Trophoblast cell (in vitro differentiated cells and primary cell): ENCODE measurements around the gene POLRMT.

Experiments used
- DNase-seq, 2 donors: peaks; one replicate each; pipeline ENCODE4 v3.0.0-alpha.2; 2016
- H2AFZ ChIP-seq: 2 replicates; pipeline ENCODE4 v1.6.1; 2013; ENCODE audit warnings: low read length, moderate library complexity, mild to moderate bottlenecking; ENCODE audit not compliant: insufficient read depth, poor library complexity
- H2AK5ac ChIP-seq: 2 replicates; pipeline ENCODE4 v1.6.1; 2013; ENCODE audit warnings: mild to moderate bottlenecking, low read length
- H2BK120ac ChIP-seq: 2 replicates; pipeline ENCODE4 v1.6.1; 2013; ENCODE audit warnings: low read length, mild to moderate bottlenecking, moderate library complexity; ENCODE audit not compliant: insufficient read depth, poor library complexity
- H2BK12ac ChIP-seq: 2 replicates; pipeline ENCODE4 v1.6.1; 2013; ENCODE audit warnings: mild to moderate bottlenecking, low read length, moderate library complexity
- H2BK5ac ChIP-seq: 2 replicates; pipeline ENCODE4 v1.6.1; 2013; ENCODE audit warnings: low read length, low read depth, moderate library complexity, mild to moderate bottlenecking; ENCODE audit not compliant: poor library complexity
- H3K14ac ChIP-seq: 2 replicates; pipeline ENCODE4 v1.6.1; 2013; ENCODE audit warnings: mild to moderate bottlenecking, low read length
- H3K18ac ChIP-seq: 2 replicates; pipeline ENCODE4 v1.6.1; 2013; ENCODE audit warnings: mild to moderate bottlenecking, low read length
- H3K23ac ChIP-seq: 2 replicates; pipeline ENCODE4 v1.6.1; 2013; ENCODE audit warnings: low read length
- H3K27ac ChIP-seq: 2 replicates; pipeline ENCODE4 v1.5.1; 2013; ENCODE audit warnings: low read depth, mild to moderate bottlenecking, inconsistent platforms, low read length, moderate library complexity
- H3K27me3 ChIP-seq: 2 replicates; pipeline ENCODE4 v1.6.1; 2013; ENCODE audit warnings: inconsistent platforms, mild to moderate bottlenecking, low read length, moderate library complexity; ENCODE audit not compliant: insufficient read depth
- H3K36me3 ChIP-seq, 2 experiments: 1 replicate in 1 of 2; 2 replicates in 1 of 2; pipeline ENCODE4 v1.6.1; 2013; ENCODE audit warnings: low read length in 2 of 2, mild to moderate bottlenecking in 2 of 2, moderate library complexity in 1 of 2; ENCODE audit not compliant: insufficient read depth in 2 of 2, control insufficient read depth in 1 of 2
- H3K4ac ChIP-seq: 2 replicates; pipeline ENCODE4 v1.6.1; 2013; ENCODE audit warnings: low read depth, mild to moderate bottlenecking, low read length, moderate library complexity
- H3K4me1 ChIP-seq, 2 experiments: 1 replicate in 1 of 2; 2 replicates in 1 of 2; pipeline ENCODE4 v1.6.1; 2013; ENCODE audit warnings: low read length in 2 of 2, mild to moderate bottlenecking in 2 of 2, moderate library complexity in 1 of 2; ENCODE audit not compliant: insufficient read depth in 2 of 2, control insufficient read depth in 1 of 2
- H3K4me2 ChIP-seq: 2 replicates; pipeline ENCODE4 v1.6.1; 2013; ENCODE audit warnings: inconsistent platforms, mild to moderate bottlenecking, low read length, moderate library complexity
- H3K4me3 ChIP-seq: 2 replicates; pipeline ENCODE4 v1.5.1; 2013; ENCODE audit warnings: mild to moderate bottlenecking, low read depth, low read length, inconsistent platforms
- H3K79me1 ChIP-seq: one replicate; pipeline ENCODE4 v1.6.1; 2013; ENCODE audit warnings: low read length
- H3K79me2 ChIP-seq: 2 replicates; pipeline ENCODE4 v1.6.1; 2013; ENCODE audit warnings: low read length, mild to moderate bottlenecking; ENCODE audit not compliant: control insufficient read depth, insufficient read depth, poor library complexity
- H3K9ac ChIP-seq: 2 replicates; pipeline ENCODE4 v1.6.1; 2013; ENCODE audit warnings: mild to moderate bottlenecking, low read length
- H3K9me3 ChIP-seq: 2 replicates; pipeline ENCODE4 v1.6.1; 2013; ENCODE audit warnings: low read depth, mild to moderate bottlenecking, control low read depth, inconsistent platforms, low read length; ENCODE audit not compliant: insufficient read depth
- H4K12ac ChIP-seq: 2 replicates; pipeline ENCODE4 v1.6.1; 2013; ENCODE audit warnings: low read depth, mild to moderate bottlenecking, low read length, moderate library complexity
- H4K8ac ChIP-seq: 2 replicates; pipeline ENCODE4 v1.6.1; 2013; ENCODE audit warnings: low read depth, mild to moderate bottlenecking, low read length, moderate library complexity
- H4K91ac ChIP-seq: one replicate; pipeline ENCODE4 v1.6.1; 2013; ENCODE audit warnings: low read depth, mild to moderate bottlenecking, low read length, moderate library complexity
- WGBS: extraction: QIAGEN DNeasy Blood & Tissue Kit; methylation state at CpG from one replicate; pipeline ENCODE4 v1.1.7; 2013; ENCODE audit warnings: missing lambda C conversion rate; ENCODE audit not compliant: insufficient read length, insufficient coverage; ENCODE audit errors: extremely low coverage; 5-methylcytosine and 5-hydroxymethylcytosine counted together

The POLRMT gene

GRCh38 chr19:618247-618619 is 15.1 kb downstream of the POLRMT start:
- Histone ChIP-seq H3K4me1 (no peaks in the 10 kb centered on the region), H3K4me3 (no peak overlapping the region), H3K79me1 (no peaks in the 10 kb centered on the region), H3K4me2 (no peak overlapping the region), H2BK12ac (no peak overlapping the region), H4K8ac (no peak overlapping the region), H3K14ac (no peak overlapping the region), H3K9ac (no peak overlapping the region), H3K36me3 (peaks cover 66 to 71% of the 10 kb centered on the region in 2 experiments), H4K91ac (no peak overlapping the region), H3K9me3 (peaks cover 4% of the 10 kb centered on the region), H4K12ac (no peak overlapping the region), H3K27me3 (no peaks in the 10 kb centered on the region), H2BK120ac (no peak overlapping the region), H3K79me2 (no peaks in the 10 kb centered on the region), H3K18ac (no peak overlapping the region), H2AFZ (no peak overlapping the region), H3K4ac (no peak overlapping the region), H3K23ac (no peak overlapping the region), H2BK5ac (no peak overlapping the region), H3K27ac (no peak overlapping the region), H2AK5ac (no peak overlapping the region)
- no peak for DNase-seq
- no CpG with 5 or more reads among the region's 19 CpGs for WGBS

GRCh38 chr19:617551-618246 is 15.6 kb downstream of the POLRMT start:
- WGBS, result no CpG with 5 or more reads among the region's 29 CpGs
- Histone ChIP-seq H3K27ac (no peak overlapping the region), H3K4me1 (no peaks in the 10 kb centered on the region), H3K9ac (no peak overlapping the region), H2BK120ac (no peak overlapping the region), H4K12ac (no peak overlapping the region), H3K18ac (no peak overlapping the region), H2AFZ (no peak overlapping the region), H4K91ac (no peak overlapping the region), H3K14ac (no peak overlapping the region), H3K9me3 (peaks cover 4% of the 10 kb centered on the region), H4K8ac (no peak overlapping the region), H3K23ac (no peak overlapping the region), H2BK12ac (no peak overlapping the region), H2AK5ac (no peak overlapping the region), H3K4me3 (no peak overlapping the region), H3K79me1 (no peaks in the 10 kb centered on the region), H3K27me3 (no peaks in the 10 kb centered on the region), H3K4ac (no peak overlapping the region), H2BK5ac (no peak overlapping the region), H3K4me2 (no peak overlapping the region), H3K79me2 (no peaks in the 10 kb centered on the region), H3K36me3 (peaks cover 61 to 71% of the 10 kb centered on the region in 2 experiments)
- no peak for DNase-seq

GRCh38 chr19:616747-617526 is 16.4 kb downstream of the POLRMT start:
- WGBS, result no CpG with 5 or more reads among the region's 58 CpGs
- H2BK5ac ChIP-seq, result no peak overlapping the region
- no peaks in the 10 kb centered on the region for H3K27me3 ChIP-seq
- H4K91ac ChIP-seq, result no peak overlapping the region
- H3K9ac ChIP-seq, result no peak overlapping the region
- H3K79me2 ChIP-seq, result no peaks in the 10 kb centered on the region
- H3K9me3 ChIP-seq, result peaks cover 4% of the 10 kb centered on the region
- no peak overlapping the region for H3K23ac ChIP-seq
- H2AFZ ChIP-seq, result no peak overlapping the region
- H3K27ac ChIP-seq, result no peak overlapping the region
- no peaks in the 10 kb centered on the region for H3K4me1 ChIP-seq
- no peak overlapping the region for H3K4me2 ChIP-seq
- H3K4me3 ChIP-seq, result no peak overlapping the region
- H3K79me1 ChIP-seq, result no peaks in the 10 kb centered on the region
- no peak overlapping the region for H3K4ac ChIP-seq
- no peak overlapping the region for H4K12ac ChIP-seq
- no peak overlapping the region for H2BK12ac ChIP-seq
- no peak overlapping the region for H2AK5ac ChIP-seq
- H3K36me3 ChIP-seq, result peaks cover 56 to 65% of the 10 kb centered on the region in 2 experiments
- H2BK120ac ChIP-seq, result no peak overlapping the region
- H4K8ac ChIP-seq, result no peak overlapping the region
- DNase-seq, result no peak
- no peak overlapping the region for H3K18ac ChIP-seq
- no peak overlapping the region for H3K14ac ChIP-seq

GRCh38 chr19:616062-616700 is 17.2 kb downstream of the POLRMT start:
- H2AK5ac ChIP-seq, result no peak overlapping the region
- H3K36me3 ChIP-seq, result peaks cover 48 to 58% of the 10 kb centered on the region in 2 experiments
- no peaks in the 10 kb centered on the region for H3K79me1 ChIP-seq
- H3K4me1 ChIP-seq, result no peaks in the 10 kb centered on the region
- H4K91ac ChIP-seq, result no peak overlapping the region
- no peak overlapping the region for H2AFZ ChIP-seq
- H4K12ac ChIP-seq, result no peak overlapping the region
- H3K9me3 ChIP-seq, result peaks cover 4% of the 10 kb centered on the region
- H3K4ac ChIP-seq, result no peak overlapping the region
- no peak overlapping the region for H3K9ac ChIP-seq
- H3K79me2 ChIP-seq, result no peaks in the 10 kb centered on the region
- H3K14ac ChIP-seq, result no peak overlapping the region
- H2BK5ac ChIP-seq, result no peak overlapping the region
- no CpG with 5 or more reads among the region's 97 CpGs for WGBS
- H2BK120ac ChIP-seq, result no peak overlapping the region
- no peak overlapping the region for H2BK12ac ChIP-seq
- no peaks in the 10 kb centered on the region for H3K27me3 ChIP-seq
- H3K4me2 ChIP-seq, result no peak overlapping the region
- no peak overlapping the region for H3K27ac ChIP-seq
- H4K8ac ChIP-seq, result no peak overlapping the region
- no peak for DNase-seq
- H3K18ac ChIP-seq, result no peak overlapping the region
- no peak overlapping the region for H3K23ac ChIP-seq
- no peak overlapping the region for H3K4me3 ChIP-seq
